Parathyroid adenoma (tissue), 2 donors: ENCODE measurements around the gene CEP104.

Source experiments
- H2AFZ ChIP-seq: fragments of 300-600 bp; sonication (generic); one replicate; pipeline ENCODE4 v1.7.0; 2017; ENCODE audit warnings: antibody characterized with exemption, mild to moderate bottlenecking
- H3K27ac ChIP-seq: fragments of 300-600 bp; sonication (generic); one replicate; pipeline ENCODE4 v1.7.0; 2017
- H3K27me3 ChIP-seq: fragments of 300-600 bp; sonication (generic); one replicate; pipeline ENCODE4 v1.7.0; 2017; ENCODE audit warnings: low read length; ENCODE audit not compliant: control insufficient read depth, insufficient read depth
- H3K36me3 ChIP-seq: fragments of 300-600 bp; sonication (generic); one replicate; pipeline ENCODE4 v1.7.0; 2017; ENCODE audit warnings: low read length; ENCODE audit not compliant: control insufficient read depth, insufficient read depth
- H3K4me1 ChIP-seq: fragments of 300-600 bp; sonication (generic); one replicate; pipeline ENCODE4 v1.7.0; 2017; ENCODE audit warnings: control low read depth
- H3K4me2 ChIP-seq: fragments of 300-600 bp; sonication (generic); one replicate; pipeline ENCODE4 v1.7.0; 2017; ENCODE audit warnings: low read length
- H3K4me3 ChIP-seq: fragments of 300-600 bp; sonication (generic); one replicate; pipeline ENCODE4 v1.7.0; 2017; ENCODE audit warnings: low read depth, low read length
- H3K79me2 ChIP-seq: fragments of 300-600 bp; sonication (generic); one replicate; pipeline ENCODE4 v1.7.0; 2017; ENCODE audit warnings: control low read depth
- H3K9ac ChIP-seq: fragments of 300-600 bp; sonication (generic); one replicate; pipeline ENCODE4 v1.7.0; 2017; ENCODE audit warnings: mild to moderate bottlenecking
- H3K9me3 ChIP-seq: fragments of 300-600 bp; sonication (generic); one replicate; pipeline ENCODE4 v1.7.0; 2017; ENCODE audit warnings: low read length; ENCODE audit not compliant: control insufficient read depth
- CTCF ChIP-seq: fragments of 300-600 bp; sonication (generic); IDR thresholded peaks from one replicate; pipeline ENCODE4 v1.7.0; 2017; ENCODE audit warnings: antibody characterized with exemption, mild to moderate bottlenecking
- donor health status: primary hyperparathyroidism.

CEP104 gene

GRCh38 chr1:3895279-3895950 lies 38.4 kb upstream of the CEP104 start:
- no peak for TF ChIP-seq CTCF
- Histone ChIP-seq H2AFZ (no peak overlapping the region), H3K36me3 (no peaks in the 10 kb centered on the region), H3K9ac (no peak overlapping the region), H3K4me3 (no peak overlapping the region), H3K4me1 (no peaks in the 10 kb centered on the region), H3K79me2 (peaks cover 12% of the 10 kb centered on the region), H3K27me3 (no peaks in the 10 kb centered on the region), H3K27ac (no peak overlapping the region), H3K4me2 (no peak overlapping the region), H3K9me3 (no peaks in the 10 kb centered on the region)

- no peaks in the 10 kb centered on the region for H3K9me3 ChIP-seq
Observed at GRCh38 chr1:3894626-3895278, 37.7 kb upstream of the CEP104 start.

GRCh38 chr1:3893190-3893589 lies 36.2 kb upstream of the CEP104 start:
- H3K27me3 ChIP-seq: no peaks in the 10 kb centered on the region
- no peaks in the 10 kb centered on the region for H3K36me3 ChIP-seq
- no peak overlapping the region for H3K27ac ChIP-seq

More at GRCh38 chr1:3894626-3895278, 37.7 kb upstream of the CEP104 start:
- Histone ChIP-seq H3K27me3 (no peaks in the 10 kb centered on the region), H3K4me3 (no peak overlapping the region), H2AFZ (no peak overlapping the region), H3K4me2 (no peak overlapping the region), H3K79me2 (peaks cover 12% of the 10 kb centered on the region), H3K27ac (no peak overlapping the region), H3K4me1 (no peaks in the 10 kb centered on the region), H3K9ac (no peak overlapping the region), H3K36me3 (no peaks in the 10 kb centered on the region)
- no peak for TF ChIP-seq CTCF

GRCh38 chr1:3892748-3893147 lies 35.7 kb upstream of the CEP104 start:
- Histone ChIP-seq H3K4me1 (no peaks in the 10 kb centered on the region), H2AFZ (no peak overlapping the region), H3K27me3 (no peaks in the 10 kb centered on the region), H3K4me2 (no peak overlapping the region), H3K27ac (no peak overlapping the region), H3K9ac (no peak overlapping the region), H3K36me3 (no peaks in the 10 kb centered on the region), H3K79me2 (peaks cover 1% of the 10 kb centered on the region), H3K9me3 (no peaks in the 10 kb centered on the region), H3K4me3 (no peak overlapping the region)
- TF ChIP-seq CTCF: no peak

More at GRCh38 chr1:3893190-3893589, 36.2 kb upstream of the CEP104 start:
- Histone ChIP-seq H3K9me3 (no peaks in the 10 kb centered on the region), H3K4me1 (no peaks in the 10 kb centered on the region), H2AFZ (no peak overlapping the region), H3K4me2 (no peak overlapping the region), H3K4me3 (no peak overlapping the region), H3K9ac (no peak overlapping the region), H3K79me2 (peaks cover 4% of the 10 kb centered on the region)
- no peak for TF ChIP-seq CTCF
